GM23338 (cell line): Measurements from ENCODE around the gene PER3.

Experiments used
- CREB1 ChIP-seq: fragments of 250-450 bp; sonication (Bioruptor Pico); IDR thresholded peaks from 2 replicates; pipeline ENCODE4 v1.5.0; 2020; ENCODE audit warnings: low read depth, mild to moderate bottlenecking, moderate library complexity
- CTCF ChIP-seq, 2 experiments: fragments of 200-600 bp in 1 of 2; sonication (generic) in 1 of 2; conservative IDR thresholded peaks; 2 replicates each; pipeline versions ENCODE4 v1.5.1 to v1.6.1; 2016 to 2017; ENCODE audit warnings: antibody characterized with exemption in 2 of 2, low read depth in 2 of 2, mild to moderate bottlenecking in 2 of 2, moderate library complexity in 1 of 2
- EZH2 ChIP-seq: fragments of 200-600 bp; sonication (generic); IDR thresholded peaks from one replicate; pipeline ENCODE4 v1.8.0; 2017; ENCODE audit warnings: antibody characterized with exemption, mild to moderate bottlenecking, low read depth; ENCODE audit not compliant: unreplicated experiment
- EZH2phosphoT487 ChIP-seq: fragments of 200-600 bp; sonication (generic); IDR thresholded peaks from one replicate; pipeline ENCODE4 v1.8.1; 2018; ENCODE audit warnings: antibody characterized with exemption; ENCODE audit not compliant: unreplicated experiment
- JUNB ChIP-seq: IDR thresholded peaks from one replicate; pipeline ENCODE4 v1.6.1; 2016; ENCODE audit warnings: antibody characterized with exemption; ENCODE audit not compliant: unreplicated experiment
- NANOG ChIP-seq: IDR thresholded peaks from 2 replicates; pipeline ENCODE4 v1.6.1; 2016; ENCODE audit warnings: antibody characterized with exemption, borderline replicate concordance
- POLR2AphosphoS5 ChIP-seq: IDR thresholded peaks from 2 replicates; pipeline ENCODE4 v1.6.1; 2016; ENCODE audit warnings: antibody characterized with exemption, low read depth
- REST ChIP-seq: IDR thresholded peaks from one replicate; pipeline ENCODE4 v1.6.1; 2018; ENCODE audit warnings: antibody characterized with exemption; ENCODE audit not compliant: unreplicated experiment
- STAT1 ChIP-seq: IDR thresholded peaks from one replicate; pipeline ENCODE4 v1.6.1; 2016; ENCODE audit warnings: antibody characterized with exemption; ENCODE audit not compliant: unreplicated experiment
- ZNF331 ChIP-seq: fragments of 250-450 bp; sonication (Bioruptor Pico); IDR thresholded peaks from 2 replicates; pipeline ENCODE4 v1.5.0; 2020; ENCODE audit warnings: low read depth, mild to moderate bottlenecking, moderate library complexity
- TF ChIP-seq, protein P1 (sequence below): IDR thresholded peaks from 2 replicates; pipeline ENCODE4 v1.6.1; 2016; ENCODE audit warnings: antibody characterized with exemption
- TF ChIP-seq, protein P2 (sequence below): fragments of 250-450 bp; sonication (Bioruptor Pico); IDR thresholded peaks from 2 replicates; pipeline ENCODE4 v1.5.0; 2020; ENCODE audit warnings: mild to moderate bottlenecking, moderate library complexity

- TF ChIP-seq EZH2 (no peak), CTCF (conservative IDR thresholded peaks at IDR 0.05; ENCODE audit: low read depth in 2 of 2) (no peak), POLR2AphosphoS5 (no peak), NANOG (no peak), STAT1 (no peak), EZH2phosphoT487 (no peak), REST (no peak), CREB1 (no peak), JUNB (no peak), ZNF331 (CRISPR knock-in tag) (no peak)
- TF ChIP-seq, protein P1, sequence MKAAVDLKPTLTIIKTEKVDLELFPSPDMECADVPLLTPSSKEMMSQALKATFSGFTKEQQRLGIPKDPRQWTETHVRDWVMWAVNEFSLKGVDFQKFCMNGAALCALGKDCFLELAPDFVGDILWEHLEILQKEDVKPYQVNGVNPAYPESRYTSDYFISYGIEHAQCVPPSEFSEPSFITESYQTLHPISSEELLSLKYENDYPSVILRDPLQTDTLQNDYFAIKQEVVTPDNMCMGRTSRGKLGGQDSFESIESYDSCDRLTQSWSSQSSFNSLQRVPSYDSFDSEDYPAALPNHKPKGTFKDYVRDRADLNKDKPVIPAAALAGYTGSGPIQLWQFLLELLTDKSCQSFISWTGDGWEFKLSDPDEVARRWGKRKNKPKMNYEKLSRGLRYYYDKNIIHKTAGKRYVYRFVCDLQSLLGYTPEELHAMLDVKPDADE = no peak
- TF ChIP-seq, protein P2, sequence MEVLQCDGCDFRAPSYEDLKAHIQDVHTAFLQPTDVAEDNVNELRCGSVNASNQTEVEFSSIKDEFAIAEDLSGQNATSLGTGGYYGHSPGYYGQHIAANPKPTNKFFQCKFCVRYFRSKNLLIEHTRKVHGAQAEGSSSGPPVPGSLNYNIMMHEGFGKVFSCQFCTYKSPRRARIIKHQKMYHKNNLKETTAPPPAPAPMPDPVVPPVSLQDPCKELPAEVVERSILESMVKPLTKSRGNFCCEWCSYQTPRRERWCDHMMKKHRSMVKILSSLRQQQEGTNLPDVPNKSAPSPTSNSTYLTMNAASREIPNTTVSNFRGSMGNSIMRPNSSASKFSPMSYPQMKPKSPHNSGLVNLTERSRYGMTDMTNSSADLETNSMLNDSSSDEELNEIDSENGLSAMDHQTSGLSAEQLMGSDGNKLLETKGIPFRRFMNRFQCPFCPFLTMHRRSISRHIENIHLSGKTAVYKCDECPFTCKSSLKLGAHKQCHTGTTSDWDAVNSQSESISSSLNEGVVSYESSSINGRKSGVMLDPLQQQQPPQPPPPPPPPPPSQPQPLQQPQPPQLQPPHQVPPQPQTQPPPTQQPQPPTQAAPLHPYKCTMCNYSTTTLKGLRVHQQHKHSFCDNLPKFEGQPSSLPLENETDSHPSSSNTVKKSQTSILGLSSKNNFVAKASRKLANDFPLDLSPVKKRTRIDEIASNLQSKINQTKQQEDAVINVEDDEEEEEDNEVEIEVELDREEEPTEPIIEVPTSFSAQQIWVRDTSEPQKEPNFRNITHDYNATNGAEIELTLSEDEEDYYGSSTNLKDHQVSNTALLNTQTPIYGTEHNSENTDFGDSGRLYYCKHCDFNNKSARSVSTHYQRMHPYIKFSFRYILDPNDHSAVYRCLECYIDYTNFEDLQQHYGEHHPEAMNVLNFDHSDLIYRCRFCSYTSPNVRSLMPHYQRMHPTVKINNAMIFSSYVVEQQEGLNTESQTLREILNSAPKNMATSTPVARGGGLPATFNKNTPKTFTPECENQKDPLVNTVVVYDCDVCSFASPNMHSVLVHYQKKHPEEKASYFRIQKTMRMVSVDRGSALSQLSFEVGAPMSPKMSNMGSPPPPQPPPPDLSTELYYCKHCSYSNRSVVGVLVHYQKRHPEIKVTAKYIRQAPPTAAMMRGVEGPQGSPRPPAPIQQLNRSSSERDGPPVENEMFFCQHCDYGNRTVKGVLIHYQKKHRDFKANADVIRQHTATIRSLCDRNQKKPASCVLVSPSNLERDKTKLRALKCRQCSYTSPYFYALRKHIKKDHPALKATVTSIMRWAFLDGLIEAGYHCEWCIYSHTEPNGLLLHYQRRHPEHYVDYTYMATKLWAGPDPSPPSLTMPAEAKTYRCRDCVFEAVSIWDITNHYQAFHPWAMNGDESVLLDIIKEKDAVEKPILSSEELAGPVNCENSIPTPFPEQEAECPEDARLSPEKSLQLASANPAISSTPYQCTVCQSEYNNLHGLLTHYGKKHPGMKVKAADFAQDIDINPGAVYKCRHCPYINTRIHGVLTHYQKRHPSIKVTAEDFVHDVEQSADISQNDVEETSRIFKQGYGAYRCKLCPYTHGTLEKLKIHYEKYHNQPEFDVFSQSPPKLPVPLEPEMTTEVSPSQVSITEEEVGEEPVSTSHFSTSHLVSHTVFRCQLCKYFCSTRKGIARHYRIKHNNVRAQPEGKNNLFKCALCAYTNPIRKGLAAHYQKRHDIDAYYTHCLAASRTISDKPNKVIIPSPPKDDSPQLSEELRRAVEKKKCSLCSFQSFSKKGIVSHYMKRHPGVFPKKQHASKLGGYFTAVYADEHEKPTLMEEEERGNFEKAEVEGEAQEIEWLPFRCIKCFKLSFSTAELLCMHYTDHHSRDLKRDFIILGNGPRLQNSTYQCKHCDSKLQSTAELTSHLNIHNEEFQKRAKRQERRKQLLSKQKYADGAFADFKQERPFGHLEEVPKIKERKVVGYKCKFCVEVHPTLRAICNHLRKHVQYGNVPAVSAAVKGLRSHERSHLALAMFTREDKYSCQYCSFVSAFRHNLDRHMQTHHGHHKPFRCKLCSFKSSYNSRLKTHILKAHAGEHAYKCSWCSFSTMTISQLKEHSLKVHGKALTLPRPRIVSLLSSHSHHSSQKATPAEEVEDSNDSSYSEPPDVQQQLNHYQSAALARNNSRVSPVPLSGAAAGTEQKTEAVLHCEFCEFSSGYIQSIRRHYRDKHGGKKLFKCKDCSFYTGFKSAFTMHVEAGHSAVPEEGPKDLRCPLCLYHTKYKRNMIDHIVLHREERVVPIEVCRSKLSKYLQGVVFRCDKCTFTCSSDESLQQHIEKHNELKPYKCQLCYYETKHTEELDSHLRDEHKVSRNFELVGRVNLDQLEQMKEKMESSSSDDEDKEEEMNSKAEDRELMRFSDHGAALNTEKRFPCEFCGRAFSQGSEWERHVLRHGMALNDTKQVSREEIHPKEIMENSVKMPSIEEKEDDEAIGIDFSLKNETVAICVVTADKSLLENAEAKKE (CRISPR knock-in tag) = no peak
Measured at GRCh38 chr1:7809742-7810141, 25.7 kb downstream of the PER3 start.
